ENCODE results near the gene CDH4.
A peak's percentile ranks its signal among the peaks of the same experiment; 100 is the strongest.

CDH4 gene

DNA sequence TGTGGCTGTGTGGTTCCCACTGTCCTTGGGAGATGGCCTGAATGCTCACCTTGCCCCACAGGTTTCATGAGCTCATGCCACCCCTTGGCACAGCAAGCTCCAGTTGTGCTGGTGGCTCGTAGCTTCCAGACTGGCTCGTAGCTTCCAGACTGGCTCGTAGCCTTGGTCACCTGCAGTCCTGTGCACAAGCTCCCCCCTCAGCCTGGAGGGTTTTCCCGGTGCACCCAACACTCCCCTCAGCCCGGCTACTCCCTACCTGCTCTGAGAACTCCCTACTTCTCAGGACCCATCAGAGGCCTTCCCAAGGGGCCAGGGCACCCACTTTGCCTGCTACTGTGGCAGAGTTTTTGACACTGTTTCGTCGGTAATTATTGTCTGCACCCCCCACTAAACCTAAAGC is 528.0 kb downstream of the CDH4 start:
- Histone ChIP-seq H3K4me3 (no peak overlapping the region), H3K27ac (no peak overlapping the region)

DNA sequence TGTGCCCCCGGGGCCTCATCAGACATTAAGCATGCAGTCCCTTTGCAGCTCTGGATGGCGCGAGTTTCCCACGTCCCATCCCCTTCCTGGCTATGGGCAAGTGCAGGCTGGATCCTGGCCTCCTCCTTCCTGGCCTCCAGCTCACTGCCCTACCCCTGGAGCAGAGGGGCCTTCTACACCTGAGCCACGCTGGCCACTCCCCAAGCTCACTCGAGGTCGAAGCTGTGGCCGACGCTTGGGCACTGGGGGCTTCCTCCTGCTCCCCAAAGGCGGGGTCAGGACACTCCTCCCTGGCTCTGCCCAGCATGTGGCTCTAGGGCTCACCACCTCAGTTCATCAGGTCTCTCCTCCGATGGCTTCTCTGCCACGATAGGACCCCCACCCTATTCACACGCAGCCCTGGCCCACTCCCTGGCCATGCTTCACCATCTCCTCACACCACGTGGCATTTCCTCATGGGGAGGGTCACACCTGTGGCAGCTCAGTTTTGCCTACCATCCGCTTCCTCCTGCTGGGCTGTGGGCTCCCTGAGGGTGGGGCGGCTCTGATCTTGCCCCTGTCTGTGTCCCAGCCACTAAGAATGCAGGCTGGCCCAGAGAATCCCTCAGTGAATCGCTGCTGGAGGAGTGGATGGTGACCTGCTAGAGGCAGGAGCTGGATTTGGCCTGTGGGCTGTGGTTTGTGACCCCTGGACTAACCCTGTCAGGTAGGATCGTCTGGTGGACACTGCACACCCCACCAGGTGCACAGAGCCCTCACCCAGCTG is 532.9 kb downstream of the CDH4 start:
- no peak overlapping the region for H3K27ac ChIP-seq

DNA sequence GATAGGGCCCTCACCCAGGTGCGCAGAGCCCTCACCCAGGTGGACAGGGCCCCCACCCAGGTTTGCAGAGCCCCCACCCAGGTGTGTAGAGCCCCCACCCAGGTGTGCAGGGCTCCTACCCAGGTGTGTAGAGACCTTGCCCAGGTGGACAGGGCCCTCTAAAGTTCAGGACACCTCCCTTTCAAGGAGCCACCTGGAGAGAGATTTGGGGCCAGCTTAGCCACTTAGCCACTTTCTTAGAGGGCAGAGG is 533.4 kb downstream of the CDH4 start:
- H3K4me3 ChIP-seq, result no peak overlapping the region
- no peak overlapping the region for H3K27ac ChIP-seq

More for the DNA sequence above, 532.9 kb downstream of the CDH4 start:
- H3K4me3 ChIP-seq, result no peak overlapping the region

DNA sequence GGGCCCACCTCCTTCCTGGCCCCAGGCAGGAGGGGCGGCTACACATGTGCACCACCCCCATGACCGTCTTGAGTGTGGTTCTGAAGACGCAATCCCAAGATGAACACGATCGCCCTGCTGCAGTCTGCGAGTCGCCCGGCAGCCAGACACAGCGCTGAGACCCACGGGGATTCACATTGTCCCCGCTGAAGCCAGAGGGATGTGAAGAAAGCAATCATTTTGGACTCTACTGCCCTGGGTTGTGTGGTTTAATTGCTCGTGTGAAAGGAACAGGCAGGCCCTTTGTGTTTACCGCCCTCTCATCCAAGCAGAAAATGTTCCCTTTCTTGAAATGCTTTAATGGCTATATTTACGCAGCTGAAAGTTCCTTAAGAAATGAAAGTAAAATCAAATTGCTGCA is 534.2 kb downstream of the CDH4 start:
- Histone ChIP-seq H3K4me3 (no peak overlapping the region), H3K27ac (no peak overlapping the region)

DNA sequence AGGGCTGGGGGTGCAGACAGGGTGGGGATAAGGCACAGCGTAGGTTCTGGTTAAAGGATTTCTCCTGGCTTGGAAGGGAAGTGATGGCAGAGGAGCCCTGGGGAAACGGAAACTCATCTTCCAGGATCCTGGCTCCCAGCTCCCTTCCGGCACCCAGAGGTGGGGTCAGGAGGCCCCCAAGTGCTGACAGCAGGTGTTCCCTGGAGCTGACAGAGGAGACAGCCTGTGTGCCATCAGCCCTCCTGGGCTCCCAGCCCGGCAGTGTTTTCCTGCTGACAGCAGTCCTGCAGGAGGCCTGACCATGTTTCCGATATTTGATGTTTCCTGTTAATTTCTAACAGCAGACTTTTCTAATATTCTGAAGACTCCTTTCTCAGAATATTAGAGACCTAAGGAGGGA is 536.3 kb downstream of the CDH4 start:
- Histone ChIP-seq H3K4me3 (no peak overlapping the region), H3K27ac (peak overlapping the region in 1 of 21 experiments; percentile 31)

DNA sequence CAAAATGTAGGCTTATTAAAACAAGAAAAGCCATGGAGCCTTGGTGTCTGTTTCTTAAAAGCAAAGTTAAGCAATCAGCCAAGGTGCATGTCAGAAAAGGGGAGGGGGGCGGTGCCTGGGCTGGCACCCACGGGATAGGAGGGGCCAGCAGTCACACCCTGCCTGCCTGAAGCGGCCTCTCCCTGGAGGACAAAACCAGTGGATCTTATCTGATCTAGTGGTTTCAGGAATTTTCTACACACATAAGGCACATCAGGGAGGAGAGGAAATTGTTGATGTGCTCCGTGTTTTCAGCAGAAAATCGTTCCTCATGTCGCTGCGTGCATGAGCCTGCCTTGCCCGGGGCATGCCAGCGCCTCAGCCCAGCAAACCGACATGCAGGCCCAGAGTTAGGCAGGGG is 537.3 kb downstream of the CDH4 start:
- H3K27ac ChIP-seq, result peak overlapping the region in 1 of 21 experiments; percentile 31

DNA sequence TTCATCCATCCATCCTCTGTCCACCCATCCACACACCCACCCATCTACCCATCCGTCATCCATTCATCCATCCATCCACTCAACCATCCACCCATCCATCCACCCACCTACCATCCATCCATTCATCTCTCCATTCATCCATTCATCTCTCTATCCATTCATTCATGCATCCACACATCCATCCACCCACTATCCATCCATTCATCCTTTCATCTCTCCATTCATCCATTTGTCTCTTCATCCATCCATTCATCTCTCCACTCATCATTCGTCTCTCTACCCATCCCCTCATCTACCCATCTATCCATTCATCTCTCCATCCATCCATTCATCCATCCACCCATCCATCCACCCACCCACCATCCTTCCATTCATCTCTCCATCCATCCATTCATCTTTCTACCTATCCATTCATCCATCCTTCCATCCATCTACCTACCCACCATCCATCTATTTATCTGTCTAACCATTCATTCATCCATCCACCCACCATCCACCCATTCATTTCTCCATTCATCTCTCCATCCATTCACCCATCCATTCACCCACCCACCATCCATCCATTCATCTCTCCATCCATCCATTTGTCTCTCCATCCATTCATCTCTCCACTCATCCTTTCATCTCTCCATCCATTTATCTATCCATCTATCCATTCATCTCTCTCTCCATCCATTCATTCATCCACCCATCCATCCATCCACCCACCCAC is 538.2 kb downstream of the CDH4 start:
- H3K4me3 ChIP-seq, result no peak overlapping the region
- H3K27ac ChIP-seq, result no peak overlapping the region

More for the DNA sequence above, 537.3 kb downstream of the CDH4 start:
- H3K4me3 ChIP-seq, result no peak overlapping the region

DNA sequence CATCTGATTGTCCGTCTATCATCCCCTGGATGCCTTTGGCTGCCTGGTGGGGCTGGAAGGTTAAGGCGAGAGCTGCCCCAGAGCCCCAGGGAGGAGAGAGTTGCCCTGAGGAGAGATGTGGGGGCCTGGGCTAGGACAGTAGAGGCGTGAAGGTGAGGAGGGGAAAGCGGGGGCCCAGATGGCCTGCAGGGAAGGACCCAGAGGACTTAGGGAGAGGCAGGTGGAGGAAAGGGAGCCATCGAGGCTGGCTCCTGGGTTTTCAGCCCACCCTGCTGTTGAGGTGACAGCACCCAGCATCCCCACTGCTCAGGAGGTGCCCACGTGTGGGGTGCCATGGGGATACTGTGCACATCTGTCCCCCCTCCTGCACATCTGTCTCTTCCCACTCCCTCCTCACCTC is 539.9 kb downstream of the CDH4 start:
- H3K4me3 ChIP-seq, result no peak overlapping the region
- no peak overlapping the region for H3K27ac ChIP-seq

DNA sequence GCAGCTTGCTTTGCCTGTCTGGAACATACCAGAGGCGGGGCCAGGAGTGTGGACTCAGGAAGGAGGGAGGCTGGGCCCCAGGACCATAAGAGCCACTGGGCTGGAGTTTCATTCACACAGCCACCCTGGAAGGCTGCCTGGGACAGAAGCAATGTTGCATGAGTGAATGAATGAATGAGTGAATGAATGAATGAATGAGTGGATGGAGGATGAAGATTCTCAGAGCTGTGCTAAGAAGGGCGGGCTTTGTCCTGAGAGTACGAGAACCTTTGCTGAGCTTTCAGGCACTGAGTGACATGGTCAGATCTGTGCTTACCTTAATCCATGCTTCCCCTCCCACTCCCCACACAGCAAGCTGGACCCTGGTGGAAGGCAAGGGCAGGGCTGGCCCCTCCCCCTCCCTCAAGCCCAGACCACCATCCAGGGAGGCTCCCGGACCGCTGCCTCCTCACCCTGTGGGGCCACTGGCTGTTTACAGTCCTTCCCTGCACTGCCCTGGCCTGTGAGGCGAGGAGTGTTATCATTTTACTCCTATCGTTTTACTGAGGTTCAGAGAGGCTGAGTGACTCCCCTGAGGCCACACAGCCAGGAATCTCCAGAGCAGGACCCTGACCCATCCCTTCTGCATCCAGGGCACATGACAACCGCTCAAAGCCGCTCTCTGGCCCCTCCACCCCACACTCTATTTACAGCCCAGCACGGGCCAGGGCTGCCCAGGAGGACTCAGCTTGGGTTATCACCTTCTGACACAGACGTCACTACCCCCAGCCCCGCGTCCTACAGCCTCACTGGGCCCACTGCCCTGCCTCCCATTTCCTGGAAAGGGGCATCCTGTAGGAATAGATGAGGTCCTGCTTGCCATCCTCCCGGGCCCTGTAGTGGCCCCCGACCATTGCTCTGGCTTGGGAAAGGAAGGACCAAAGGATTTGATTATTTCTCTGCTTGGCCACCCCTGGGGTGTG is 543.9 kb downstream of the CDH4 start:
- Histone ChIP-seq H3K27ac (no peak overlapping the region), H3K4me3 (no peak overlapping the region)

DNA sequence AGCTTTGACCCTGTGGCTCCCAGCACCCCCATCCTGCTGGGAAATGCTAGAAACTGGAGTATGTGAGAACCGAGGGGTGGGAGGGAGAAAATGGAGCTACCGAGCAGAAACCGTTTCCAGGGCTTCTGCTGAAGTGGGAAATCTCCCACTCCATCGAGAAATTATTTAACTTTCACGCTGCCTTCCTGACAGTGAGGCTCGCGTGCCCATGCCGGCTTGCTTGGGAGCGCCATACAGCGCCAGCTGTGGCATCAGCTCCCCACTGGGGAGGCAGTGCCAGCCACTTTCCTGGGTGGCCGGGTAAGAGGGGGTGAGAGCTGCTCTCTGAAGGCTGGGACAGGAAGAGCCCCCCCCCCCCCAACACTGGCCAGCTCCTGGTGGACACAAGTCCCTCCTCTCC is 544.7 kb downstream of the CDH4 start:
- H3K4me3 ChIP-seq, result no peak overlapping the region
- no peak overlapping the region for H3K27ac ChIP-seq

DNA sequence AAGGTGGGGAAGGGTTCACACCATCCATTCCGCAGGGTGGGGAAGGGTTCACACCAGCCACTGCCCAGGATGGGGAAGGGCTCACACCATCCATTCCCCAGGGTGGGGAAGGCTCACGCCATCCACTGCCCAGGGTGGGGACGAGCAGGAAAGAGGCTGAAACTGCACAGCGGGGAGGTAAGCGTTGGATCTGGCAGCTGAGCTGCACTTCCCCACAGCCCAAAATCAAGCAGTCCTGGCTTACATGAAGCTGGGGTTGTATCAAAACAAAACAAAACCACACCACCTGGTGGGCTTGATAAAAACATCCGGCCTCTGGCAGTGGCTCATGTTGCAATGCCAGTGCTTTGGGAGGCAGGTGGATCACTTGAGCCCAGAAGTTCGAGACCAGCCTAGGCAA is 545.1 kb downstream of the CDH4 start:
- Histone ChIP-seq H3K27ac (no peak overlapping the region), H3K4me3 (no peak overlapping the region)

DNA sequence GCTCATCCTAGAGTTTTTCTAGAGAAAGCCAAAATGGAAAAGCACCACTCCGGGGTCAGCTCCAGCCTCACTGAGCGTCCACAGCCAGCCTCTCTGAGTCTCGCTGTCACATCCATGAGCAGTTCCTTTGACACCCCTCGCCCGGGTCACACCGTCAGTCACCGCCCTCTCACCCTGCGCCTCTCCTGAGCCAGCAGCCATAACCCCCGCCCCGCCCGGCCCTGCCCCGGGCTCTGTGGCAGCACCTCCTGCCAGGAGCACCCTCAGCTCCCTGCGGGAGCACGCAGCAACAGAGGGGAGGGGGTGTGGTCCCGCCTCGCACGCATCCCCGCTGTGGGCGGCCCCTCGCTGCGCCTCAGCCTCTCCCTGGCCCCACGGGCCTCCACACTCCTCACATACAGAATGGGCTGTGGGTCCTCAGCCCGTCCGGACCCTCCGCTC is 545.9 kb downstream of the CDH4 start:
- H3K27ac ChIP-seq, result no peak overlapping the region
- no peak overlapping the region for H3K4me3 ChIP-seq

DNA sequence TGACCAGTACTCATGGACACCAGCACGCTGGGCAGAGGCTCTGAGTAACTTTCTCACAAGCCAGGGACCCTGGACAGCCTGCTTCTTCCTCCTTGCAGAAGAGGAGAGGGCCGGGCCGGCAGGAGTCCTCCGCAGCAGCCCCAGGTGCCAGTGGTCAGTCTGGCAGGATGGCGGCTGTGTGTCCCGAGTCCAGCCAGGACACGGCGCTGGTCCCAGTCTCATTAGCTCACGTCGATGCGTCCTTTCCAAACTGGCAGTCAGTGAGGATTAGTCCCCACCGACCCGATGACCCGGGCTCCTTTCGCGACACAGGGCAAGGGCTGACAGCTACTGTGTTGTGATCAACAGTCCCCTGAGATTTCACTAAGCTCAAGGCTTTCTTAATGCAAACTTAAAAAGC is 546.6 kb downstream of the CDH4 start:
- Histone ChIP-seq H3K4me3 (no peak overlapping the region), H3K27ac (no peak overlapping the region)

DNA sequence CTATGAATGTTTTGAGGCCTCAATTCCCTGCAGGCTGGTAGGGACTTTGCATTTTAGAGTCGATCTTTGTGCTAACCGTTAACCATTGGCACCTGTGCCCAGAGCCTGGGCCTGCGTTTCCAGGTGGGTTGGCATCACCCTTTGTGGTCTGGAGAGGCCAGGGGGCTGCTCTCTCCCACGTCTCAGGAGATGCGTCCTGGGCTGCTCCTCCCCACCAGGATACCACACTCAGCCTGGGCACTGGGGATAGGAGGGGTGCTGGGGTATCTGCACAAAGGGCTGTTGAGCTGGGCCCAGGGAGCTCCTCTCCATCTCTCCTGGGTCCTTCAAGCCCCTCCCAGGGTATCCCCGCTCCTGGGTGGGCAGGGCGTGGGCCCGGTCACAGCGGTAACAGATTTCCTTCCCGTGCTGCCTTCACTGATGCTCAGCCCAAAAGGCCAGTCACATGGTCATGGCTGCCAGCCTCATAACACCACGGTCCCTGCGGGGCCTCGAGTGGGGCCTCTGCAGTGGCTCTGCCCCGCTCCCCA is 547.4 kb downstream of the CDH4 start:
- Histone ChIP-seq H3K4me3 (no peak overlapping the region), H3K27ac (no peak overlapping the region)

DNA sequence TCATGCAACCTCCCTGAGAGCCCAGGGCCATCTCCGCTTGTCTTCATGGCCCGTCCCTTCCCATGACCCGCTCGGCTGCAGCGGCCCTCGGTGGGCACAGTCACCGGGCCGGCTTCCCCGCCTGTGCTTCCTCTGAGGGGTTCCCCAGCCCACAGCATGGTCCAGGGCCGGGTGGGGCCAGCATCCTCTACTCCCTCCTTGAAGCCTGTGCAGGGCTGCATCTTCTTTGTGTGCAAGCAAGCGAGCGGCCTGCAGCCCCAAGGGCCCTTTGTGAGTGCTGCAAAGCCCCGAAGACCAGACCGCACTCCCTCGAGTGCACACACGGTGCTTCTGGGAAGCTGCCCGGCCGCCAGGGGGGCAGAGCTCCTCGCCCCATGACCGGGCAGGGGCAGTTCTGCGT is 547.9 kb downstream of the CDH4 start:
- Histone ChIP-seq H3K4me3 (no peak overlapping the region), H3K27ac (no peak overlapping the region)

DNA sequence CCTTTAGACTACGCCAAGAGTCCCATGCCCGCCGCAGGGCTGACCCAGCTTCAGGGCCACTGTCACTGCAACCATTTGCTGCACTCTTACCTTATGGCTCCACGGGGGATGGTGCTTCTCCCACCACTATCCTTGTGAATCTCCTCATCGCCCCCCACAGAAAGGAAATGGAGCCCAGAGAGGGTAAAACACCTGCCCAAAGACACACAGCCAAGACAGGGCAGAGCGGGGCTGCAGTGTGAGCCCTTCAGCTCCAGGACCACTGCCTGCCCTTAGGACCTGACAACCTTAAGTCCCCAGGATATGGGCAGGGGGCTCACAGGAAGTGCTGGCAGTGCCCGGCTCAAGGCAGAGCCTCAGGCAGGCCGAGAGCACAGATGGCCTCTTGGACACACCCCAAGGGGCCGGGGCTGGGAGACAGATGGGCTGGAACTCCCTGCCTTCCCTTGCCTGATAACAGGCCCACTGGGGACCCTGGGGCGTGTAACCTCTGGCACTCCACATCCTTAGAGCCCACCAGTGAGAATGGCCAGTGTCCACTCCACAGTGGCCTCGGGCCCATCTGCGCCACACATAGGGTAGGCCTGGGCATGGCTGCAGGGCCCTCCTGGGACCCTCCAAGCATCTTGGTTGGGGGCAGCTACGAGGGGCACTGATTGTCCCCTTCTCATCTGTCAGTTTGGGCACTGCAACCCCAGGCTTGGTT is 548.5 kb downstream of the CDH4 start:
- Histone ChIP-seq H3K27ac (no peak overlapping the region), H3K4me3 (no peak overlapping the region)

DNA sequence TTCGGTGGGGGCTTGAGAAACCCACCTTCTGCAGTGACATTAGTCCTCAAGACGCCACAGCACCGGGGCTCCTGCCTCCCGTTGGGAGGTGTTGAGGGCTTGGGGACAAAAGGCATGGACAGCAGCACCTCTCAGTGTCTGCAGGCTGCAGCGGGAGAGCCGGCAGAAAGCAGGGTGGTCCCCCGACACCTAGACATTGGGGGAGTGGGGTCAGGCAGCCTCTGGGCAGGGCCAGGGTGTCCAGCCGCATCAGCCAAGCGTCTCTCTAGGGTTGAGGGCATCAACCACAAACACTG is 549.0 kb downstream of the CDH4 start:
- H3K4me3 ChIP-seq, result no peak overlapping the region
- no peak overlapping the region for H3K27ac ChIP-seq

DNA sequence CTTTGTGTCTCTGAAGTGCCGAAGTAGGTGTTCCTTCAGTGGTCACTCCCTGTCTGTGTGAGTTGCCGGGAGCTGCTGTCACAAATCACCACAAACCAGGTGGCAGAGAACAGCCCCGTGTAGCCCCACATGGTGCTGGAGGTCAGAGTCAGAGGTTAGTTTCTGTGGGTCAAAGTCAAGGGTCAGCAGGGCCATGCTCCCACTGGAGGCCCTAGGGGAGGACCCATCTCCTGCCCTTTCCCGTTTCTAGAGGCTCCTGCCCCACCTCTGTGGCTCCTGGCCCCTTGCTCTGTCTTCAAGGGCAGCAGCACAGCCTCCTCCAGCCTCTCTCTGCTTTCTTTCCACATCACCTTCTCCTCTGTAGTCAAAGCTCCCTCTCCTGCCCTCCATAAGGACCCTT is 549.4 kb downstream of the CDH4 start:
- H3K27ac ChIP-seq, result no peak overlapping the region
- no peak overlapping the region for H3K4me3 ChIP-seq

DNA sequence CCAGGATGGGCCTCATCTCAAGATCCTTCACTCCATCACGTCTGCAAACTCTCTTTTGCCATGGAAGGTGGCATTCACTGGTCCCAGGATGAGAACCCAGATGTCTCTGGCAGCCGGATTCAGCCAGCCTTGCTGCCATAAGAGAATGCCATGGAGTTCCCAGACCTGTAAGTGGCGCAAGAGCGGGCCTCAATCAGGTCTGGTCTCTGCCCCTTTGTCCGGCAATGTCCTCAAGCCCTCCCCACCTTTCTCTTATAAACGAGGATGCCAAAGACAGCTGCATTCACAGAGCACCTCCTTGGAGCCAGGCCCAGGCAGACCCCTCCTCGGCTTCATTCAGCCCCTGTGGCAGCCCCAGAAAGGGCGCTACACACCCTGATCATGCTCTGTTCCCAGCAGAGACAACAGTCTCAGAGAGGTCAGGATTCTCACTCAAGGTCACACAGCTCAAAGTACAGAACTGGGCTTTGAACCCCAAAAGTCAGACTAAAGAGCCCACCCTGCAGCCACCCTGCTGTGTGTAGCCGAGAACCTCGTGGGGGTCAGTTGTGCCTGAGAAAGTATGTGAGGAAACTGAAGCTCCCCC is 549.9 kb downstream of the CDH4 start:
- Histone ChIP-seq H3K27ac (no peak overlapping the region), H3K4me3 (no peak overlapping the region)
